Measurements from ENCODE around the gene STX2. TPM values are rescaled to one million over a fixed set of nuclear protein-coding genes. Genes with fewer than 3 reads are reported as not detected.
A peak's percentile ranks its signal among the peaks of the same experiment; 100 is the strongest.

The STX2 gene
- total and polyA plus RNA-seq, 2 donors (not counting 3 experiments of a cell fraction or from before 2014, with no cell fraction given): 26.2 to 32.6 TPM

- H3K79me2 ChIP-seq (ENCODE audit: control insufficient read depth, insufficient read depth, low read length): no peaks in the 10 kb centered on the region
- H2AFZ ChIP-seq (ENCODE audit: low read depth, low read length): no peak overlapping the region
- DNase-seq (ENCODE audit: low read depth, low spot score): peak; percentile 48
These were observed 90.9 kb downstream of the STX2 start for GRCh38 chr12:130747867-130748740.

More at GRCh38 chr12:130747867-130748740, 90.9 kb downstream of the STX2 start:
- Histone ChIP-seq H3K36me3 (ENCODE audit: control insufficient read depth in 2 of 2, extremely low read depth in 1 of 2, insufficient read depth in 2 of 2, low read length in 2 of 2) (no peaks in the 10 kb centered on the region), H3K4me2 (ENCODE audit: insufficient read depth, low read length) (no peak overlapping the region), H3K9me3 (replicated peaks; ENCODE audit: control insufficient read depth, insufficient read depth, low read length) (no peaks in the 10 kb centered on the region), H3K4me1 (ENCODE audit: control insufficient read depth, extremely low read depth, insufficient read depth, low read length) (no peaks in the 10 kb centered on the region), H4K20me1 (replicated peaks; ENCODE audit: control insufficient read depth, extremely low read depth, insufficient read depth, low read length) (no peaks in the 10 kb centered on the region), H3K27ac (ENCODE audit: insufficient read depth, low read depth, low read length) (no peak overlapping the region), H3K9me1 (replicated peaks; ENCODE audit: control insufficient read depth, extremely low read depth, insufficient read depth, low read length) (no peaks in the 10 kb centered on the region), H3K4me3 (replicated peaks in 1 of 3; ENCODE audit: insufficient read depth in 1 of 3, low read depth in 1 of 3, low read length in 3 of 3) (no peak overlapping the region), H3K9ac (replicated peaks; ENCODE audit: extremely low read depth, insufficient read depth, low read length) (no peak overlapping the region), H3K27me3 (ENCODE audit: control insufficient read depth in 2 of 2, insufficient read depth in 2 of 2, low read length in 2 of 2) (no peaks in the 10 kb centered on the region)
- intact Hi-C loops (cut with micrococcal nuclease) (no loop called here), dilution Hi-C loops (cut with MboI; ENCODE audit: extremely low pct_ligation_motif_present, low sequenced_read_pairs) (no loop called here)
- BruUV-seq (replicated peaks): no TSS peak
- FAIRE-seq: peak; percentile 68
- ChIA-PET POLR2A (no interaction called here), CTCF (interaction anchor here (0.6 to 1.7 kb wide), 13 partner anchors 9 to 722 kb away, joined by 3 to 9 read pairs (median 4); no protein-coding TSS in a partner anchor)
- TF ChIP-seq CTCF (IDR thresholded peaks at IDR 0.05; ENCODE audit: extremely low read depth in 1 of 2, insufficient read depth in 1 of 2, low read depth in 1 of 2, low read length in 2 of 2) (peak; percentile 73 to 90), POLR2A (IDR thresholded peaks at IDR 0.05; ENCODE audit: low read depth, low read length) (no peak), FOS (IDR thresholded peaks at IDR 0.05; ENCODE audit: borderline replicate concordance, insufficient read depth, low read length) (no peak), MYC (IDR thresholded peaks at IDR 0.05; ENCODE audit: low read depth, low read length) (no peak)
